GM18858 (cell line): ENCODE measurements around the gene RNF150.
"Not testable (repeated sequence)": the region's sequence is repeated elsewhere in the genome, so short reads cannot be mapped to it uniquely, and the experiment has no call there.

Experiments used
- ATAC-seq: cut with Tn5 transposase; IDR thresholded peaks from one replicate; pipeline ENCODE4 v1.9.1; 2021; ENCODE audit not compliant: unreplicated experiment

The RNF150 gene

GRCh38 chr4:141133146-141133998, at the start of gene RNF150:
Gene RNF150, minus strand, starts transcription at chr4:141133469.
- no peak for ATAC-seq

DNA sequence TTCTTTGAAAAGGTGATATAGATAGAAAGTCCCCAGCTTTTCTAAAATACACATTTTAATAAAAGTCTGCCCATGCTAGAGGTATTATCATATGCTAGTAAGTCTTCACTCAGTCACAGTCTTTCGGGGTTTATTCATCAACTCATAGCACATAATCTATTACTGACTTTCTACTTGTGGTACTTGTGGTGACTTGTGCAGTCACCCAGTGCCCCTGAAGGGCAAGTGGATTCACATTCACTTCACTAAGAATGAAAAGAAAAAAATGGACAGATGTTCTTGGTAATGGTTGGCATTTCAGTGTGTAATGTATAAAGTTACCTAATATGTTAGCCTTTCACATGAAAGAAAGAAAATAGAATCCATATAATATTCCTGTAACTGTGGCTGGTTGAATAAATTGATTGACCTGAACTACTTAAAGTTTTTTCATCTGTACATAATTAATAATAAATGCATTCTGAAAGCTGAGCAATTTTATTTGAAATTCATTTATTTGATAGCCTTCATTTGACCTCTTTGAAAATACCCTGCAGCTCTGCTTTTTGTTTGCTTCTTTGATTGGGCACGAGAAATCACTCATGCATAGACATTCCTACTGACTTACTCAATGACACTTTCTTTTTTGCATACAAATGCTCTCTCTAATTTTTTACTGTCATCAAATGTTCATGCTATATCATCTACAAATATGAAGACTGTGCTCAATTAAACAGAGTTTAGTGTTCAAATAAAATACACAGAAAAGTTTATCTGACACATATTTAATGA, 47.9 kb upstream of the RNF150 start:
- peak; percentile 62 for ATAC-seq

DNA sequence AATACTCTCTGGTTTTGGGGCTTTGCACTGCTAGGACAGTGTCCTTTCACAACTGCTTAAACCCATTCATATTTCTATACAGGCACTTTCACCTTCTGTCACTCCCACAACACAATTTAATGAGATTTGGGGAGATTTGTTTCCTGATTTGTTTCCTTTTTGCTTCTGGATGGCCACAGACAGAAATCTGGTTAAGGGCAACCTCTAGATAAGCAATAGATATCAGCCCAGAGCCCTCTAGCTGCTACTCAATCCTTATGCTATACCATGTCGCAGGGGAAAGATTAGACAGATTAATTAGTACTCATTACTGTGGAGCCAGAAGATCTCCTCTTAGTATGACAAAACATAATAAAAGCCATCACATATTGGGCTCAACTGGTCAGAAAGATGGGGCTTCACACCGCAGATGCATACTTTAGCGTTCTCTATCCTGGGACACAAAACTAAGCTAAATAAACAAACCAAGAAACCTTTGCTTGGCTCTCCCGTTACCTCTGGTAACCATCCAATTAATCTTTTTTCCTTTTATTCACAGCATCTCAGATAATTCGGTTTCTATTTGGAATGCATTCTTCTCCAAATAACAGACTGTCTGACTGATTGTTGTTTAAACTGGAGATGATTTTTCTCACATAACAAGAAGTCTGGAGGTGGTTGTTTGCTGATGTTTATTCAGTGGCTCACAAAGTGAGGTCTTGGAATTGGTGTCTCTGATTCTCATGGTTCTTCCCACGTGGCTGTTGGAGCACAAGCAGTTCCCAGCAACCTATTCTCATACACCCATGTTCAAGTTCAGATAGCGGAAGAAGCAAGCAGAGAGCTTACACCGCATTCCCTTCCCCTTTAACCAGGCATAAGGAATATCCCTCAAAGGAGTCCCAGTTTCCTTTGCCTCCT, 46.5 kb upstream of the RNF150 start:
- no peak for ATAC-seq

DNA sequence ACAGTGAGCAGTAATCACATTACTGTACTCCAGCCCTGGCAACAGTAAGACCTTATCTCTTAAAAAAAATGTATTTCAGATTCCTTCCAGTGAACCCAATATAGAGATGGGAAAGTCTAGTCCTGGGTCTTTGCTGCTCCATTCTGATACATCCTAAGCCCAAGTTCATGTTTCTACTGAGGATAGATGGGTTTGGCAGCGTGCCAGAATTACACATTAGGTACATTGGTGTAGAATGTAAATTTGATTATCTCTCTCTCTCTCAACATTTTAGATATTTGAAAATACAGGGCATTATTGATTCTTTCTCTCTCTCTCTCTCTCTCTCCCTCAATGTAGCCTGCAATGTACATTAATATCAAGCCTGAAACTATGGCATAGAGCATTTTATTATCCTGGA, 43.9 kb upstream of the RNF150 start:
- ATAC-seq, result no peak

GRCh38 chr4:141174457-141174856, 41.2 kb upstream of the RNF150 start:
- peak; percentile 48 for ATAC-seq

GRCh38 chr4:141170671-141171070, 37.4 kb upstream of the RNF150 start:
- no peak for ATAC-seq

DNA sequence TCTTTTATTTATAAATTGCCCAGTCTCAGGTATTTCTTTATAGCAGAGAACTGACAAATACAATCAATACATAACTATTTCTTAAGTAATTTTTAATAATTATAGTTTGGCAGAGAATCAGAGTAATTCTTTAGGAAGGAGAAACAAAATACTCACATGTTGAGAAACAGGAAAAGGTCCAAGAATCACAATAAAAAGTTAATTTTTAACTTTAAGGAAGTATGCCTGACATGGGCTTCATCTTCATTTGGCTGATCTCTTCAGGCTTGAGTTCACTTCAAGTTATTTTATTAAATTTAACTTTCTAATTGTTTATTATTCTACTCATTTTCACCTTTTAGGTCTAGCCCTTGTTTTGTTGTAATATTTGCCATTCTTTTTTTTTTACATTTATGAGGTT, 36.1 kb upstream of the RNF150 start:
- ATAC-seq, result no peak

GRCh38 chr4:141165001-141165400, 31.7 kb upstream of the RNF150 start:
- not testable (repeated sequence) for ATAC-seq

GRCh38 chr4:141159027-141159426, 25.8 kb upstream of the RNF150 start:
- no peak for ATAC-seq

DNA sequence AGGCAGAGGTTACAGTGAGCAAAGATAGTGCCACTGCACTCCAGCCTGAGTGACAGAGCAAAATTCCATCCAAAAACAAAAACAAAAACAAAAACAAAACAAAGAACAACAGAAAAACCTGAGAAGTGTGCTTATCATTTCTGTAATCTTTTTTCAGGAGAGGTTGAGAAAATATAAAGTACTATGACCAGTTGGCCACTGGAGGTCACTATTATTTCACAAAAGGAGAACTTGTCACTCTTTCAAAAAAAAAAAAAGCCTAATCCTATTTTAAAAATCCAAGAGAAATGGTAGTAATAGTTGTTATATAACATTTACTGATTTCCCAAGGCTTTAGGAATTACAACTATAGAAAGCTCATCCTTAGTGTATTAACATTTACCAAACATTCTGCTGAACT, 24.9 kb upstream of the RNF150 start:
- ATAC-seq, result no peak

DNA sequence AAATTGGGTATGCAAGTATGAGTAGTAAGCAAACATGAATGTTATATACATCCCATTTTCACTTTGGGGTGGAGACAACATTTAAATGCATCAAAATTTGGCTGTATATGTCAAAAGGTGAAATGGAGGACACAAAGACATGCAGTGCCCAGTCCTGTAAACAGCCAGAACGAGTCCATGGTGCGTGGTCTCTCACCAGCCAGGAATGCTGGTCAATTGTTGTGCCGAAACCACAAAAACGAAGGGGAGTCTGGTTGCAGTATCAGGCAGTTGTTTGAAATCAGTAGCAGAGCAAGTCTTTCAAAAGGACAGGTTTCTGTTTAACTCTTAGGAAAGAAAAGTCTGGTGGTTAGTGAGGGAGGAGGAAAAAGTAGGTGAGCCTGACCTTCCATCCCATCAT, 22.3 kb upstream of the RNF150 start:
- ATAC-seq, result no peak

GRCh38 chr4:141154725-141155124, 21.5 kb upstream of the RNF150 start:
- no peak for ATAC-seq

DNA sequence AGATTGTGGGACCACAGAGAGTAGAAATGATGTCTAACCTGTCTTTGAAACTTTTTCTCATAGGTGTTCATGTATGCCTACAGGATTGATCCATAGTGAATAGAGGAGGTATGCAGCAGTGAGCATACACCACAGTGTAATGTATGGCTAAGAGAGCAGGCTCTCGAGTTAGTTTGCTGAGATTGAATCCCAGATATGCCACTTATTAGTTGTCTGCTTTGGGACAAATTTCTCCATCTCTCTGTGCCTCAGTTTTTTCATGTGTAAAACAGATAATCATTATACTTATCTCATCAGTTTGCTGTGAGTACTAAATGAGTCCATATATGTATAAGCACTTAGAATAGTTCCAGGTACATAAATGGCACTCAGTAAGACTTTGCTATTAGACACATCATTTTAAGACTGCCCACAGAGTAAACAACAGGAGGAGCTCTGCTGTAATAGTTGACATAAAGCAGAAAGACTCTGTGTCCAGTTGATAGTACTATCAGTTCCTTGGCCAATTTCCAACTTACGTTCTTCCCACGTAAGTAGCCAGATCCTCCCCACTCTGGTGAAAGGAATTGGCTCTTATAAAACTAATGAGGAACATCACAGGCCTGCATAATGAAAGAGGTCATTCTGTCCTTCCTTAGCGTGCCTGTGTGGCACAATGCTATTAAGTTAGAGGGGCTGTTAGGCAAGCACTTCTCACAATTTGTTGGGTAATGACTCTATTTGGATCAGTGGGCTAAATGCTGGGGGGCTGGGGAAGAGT, 20.7 kb upstream of the RNF150 start:
- ATAC-seq, result no peak

- ATAC-seq, result no peak
Measured at GRCh38 chr4:141144207-141144606, 10.9 kb upstream of the RNF150 start.

GRCh38 chr4:141142423-141142822, 9.2 kb upstream of the RNF150 start:
- ATAC-seq, result no peak

GRCh38 chr4:141140391-141141200, 7.3 kb upstream of the RNF150 start:
- no peak for ATAC-seq

- no peak for ATAC-seq
Measured at GRCh38 chr4:141133999-141134995, 1.0 kb upstream of the RNF150 start.

- ATAC-seq, result no peak
Measured at GRCh38 chr4:141132709-141133145, 542 bp downstream of the RNF150 start.
